Testis (tissue), 2 donors: ENCODE data around the gene CEP131.

Source experiments
- CTCF ChIP-seq, 3 experiments: fragments of 450-650 bp in 2 of 3; fragments of 200-600 bp in 1 of 3; sonication (generic) in 1 of 3; IDR thresholded peaks; one replicate each; pipeline ENCODE4 v1.5.1; 2016 to 2019; ENCODE audit warnings: antibody characterized with exemption in 3 of 3, mild to moderate bottlenecking in 2 of 3, moderate library complexity in 1 of 3
- POLR2A ChIP-seq: fragments of 450-650 bp; IDR thresholded peaks from one replicate; pipeline ENCODE4 v1.6.1; 2017; ENCODE audit warnings: antibody characterized with exemption, mild to moderate bottlenecking, moderate library complexity

- TF ChIP-seq CTCF (IDR thresholded peaks at IDR 0.05) (no peak), POLR2A (no peak)
Measured at GRCh38 chr17:81247339-81247990, 24.7 kb upstream of the CEP131 start.
